ENCODE data around the gene ATXN10. TPM values are rescaled to one million over a fixed set of nuclear protein-coding genes. Genes with fewer than 3 reads are reported as not detected.

The ATXN10 gene
- total and polyA plus RNA-seq, 10 of the 15 experiments (the other 5 are each of a cell fraction or from before 2014, with no cell fraction given): 29.2 to 249 (median 146) TPM

- no TSS peak for BruUV-seq (replicated peaks)
- Histone ChIP-seq H2AFZ (ENCODE audit: control insufficient read depth, low read depth, low read length) (no peak overlapping the region), H3K4me1 (ENCODE audit: control insufficient read depth, insufficient read depth, low read length) (peaks cover 32% of the 10 kb centered on the region), H3K4me3 (no peak overlapping the region), H3K4me2 (ENCODE audit: control insufficient read depth, insufficient read depth) (no peak overlapping the region), H3K27ac (ENCODE audit: control insufficient read depth, insufficient read depth) (no peak overlapping the region; the same call in 1 of the 2 replicates), H3K36me3 (ENCODE audit: control insufficient read depth in 2 of 2, insufficient read depth in 2 of 2, low read length in 1 of 2) (peaks cover 2 to 8% of the 10 kb centered on the region in 2 experiments), H3K27me3 (replicated peaks in 1 of 2; ENCODE audit: control insufficient read depth in 2 of 2, insufficient read depth in 2 of 2, low read length in 1 of 2) (no peaks in the 10 kb centered on the region), H3K79me2 (ENCODE audit: control insufficient read depth, insufficient read depth, low read length) (peaks cover 10% of the 10 kb centered on the region), H4K20me1 (ENCODE audit: control insufficient read depth, insufficient read depth) (no peaks in the 10 kb centered on the region), H3K9ac (ENCODE audit: control insufficient read depth, insufficient read depth, low read length) (no peak overlapping the region), H3K9me3 (replicated peaks; ENCODE audit: control insufficient read depth, insufficient read depth, low read length) (no peaks in the 10 kb centered on the region)
- in situ Hi-C loops (cut with MboI): no loop called here
- ChIA-PET SMC1A (ENCODE audit: uncharacterized antibody, unreplicated experiment) (interaction anchor here (0.6 to 1.5 kb wide), 3 partner anchors 11 to 105 kb away, joined by 3 read pairs; no protein-coding TSS in a partner anchor), RAD21 (ENCODE audit: unreplicated experiment) (interaction anchor here (0.6 kb wide), 1 partner anchor 1022 kb away, joined by 3 read pairs; no protein-coding TSS in a partner anchor), POLR2A (no interaction called here), CTCF (no interaction called here)
- DNase-seq (ENCODE audit: low read depth, low spot score): no peak
- intact Hi-C loops (cut with micrococcal nuclease; ENCODE audit: unreplicated experiment): no loop called here
- no peak for FAIRE-seq
- WGBS (ENCODE audit: insufficient coverage, insufficient replicate concordance, low lambda C conversion rate, missing lambda C conversion rate): 100% methylated on average over 3 of the region's 3 CpGs
- no peak for TF ChIP-seq GATAD2B (conservative IDR thresholded peaks at IDR 0.05; ENCODE audit: low read depth)
- TF ChIP-seq TCF3 (IDR thresholded peaks at IDR 0.05; ENCODE audit: borderline replicate concordance, insufficient read depth, low read depth, low read length): no peak
- no peak for TF ChIP-seq RBBP5 (conservative IDR thresholded peaks at IDR 0.05)
- TF ChIP-seq USF1 (IDR thresholded peaks at IDR 0.05; ENCODE audit: borderline replicate concordance, extremely low read length, insufficient read depth, low read depth, low read length): no peak
- TF ChIP-seq MEF2B (IDR thresholded peaks at IDR 0.05; ENCODE audit: partially characterized antibody, poor library complexity, severe bottlenecking): no peak
- no peak for TF ChIP-seq MLLT1 (IDR thresholded peaks at IDR 0.05)
- TF ChIP-seq EZH2 (IDR thresholded peaks at IDR 0.05; ENCODE audit: borderline replicate concordance, control insufficient read depth, low read depth, low read length): no peak
- TF ChIP-seq ZZZ3 (IDR thresholded peaks at IDR 0.05; ENCODE audit: control insufficient read depth, insufficient read length, low read depth): no peak
- TF ChIP-seq ZSCAN29 (IDR thresholded peaks at IDR 0.05): no peak
- TF ChIP-seq ZNF687 (IDR thresholded peaks at IDR 0.05): no peak
- TF ChIP-seq ATF7 (IDR thresholded peaks at IDR 0.05; ENCODE audit: low read depth): no peak
- no peak for TF ChIP-seq PML (IDR thresholded peaks at IDR 0.05; ENCODE audit: low read length)
- no peak for TF ChIP-seq ETV6 (conservative IDR thresholded peaks at IDR 0.05 in 1 of 2, IDR thresholded peaks at IDR 0.05 in 1 of 2; ENCODE audit: borderline replicate concordance in 1 of 2, low read depth in 1 of 2)
- TF ChIP-seq TARDBP (IDR thresholded peaks at IDR 0.05; ENCODE audit: borderline replicate concordance): no peak
- no peak for TF ChIP-seq BRCA1 (IDR thresholded peaks at IDR 0.05; ENCODE audit: low read depth, low read length)
- no peak for TF ChIP-seq NR2C2 (IDR thresholded peaks at IDR 0.05; ENCODE audit: borderline replicate concordance, control insufficient read depth, insufficient read length, low read depth)
- no peak for TF ChIP-seq SIN3A (IDR thresholded peaks at IDR 0.05; ENCODE audit: low read depth, low read length)
- TF ChIP-seq NFYB (IDR thresholded peaks at IDR 0.05; ENCODE audit: insufficient read depth, low read depth, low read length): no peak
- TF ChIP-seq EED (IDR thresholded peaks at IDR 0.05; ENCODE audit: low read depth): no peak
- no peak for ATAC-seq
Measured at GRCh38 chr22:45781459-45781858, 109.8 kb downstream of the ATXN10 start.

Measured in GM12878 (cell line).